ENCODE measurements around the gene MYO5B. TPM values are rescaled to one million over a fixed set of nuclear protein-coding genes. Genes with fewer than 3 reads are reported as not detected.

The MYO5B gene
- total RNA-seq, 1 donor from 2014 or later = 6.7 TPM

- no peak overlapping the region for H3K4me3 Mint-ChIP-seq
- no peaks in the 10 kb centered on the region for H3K36me3 ChIP-seq
- H3K27me3 ChIP-seq = no peaks in the 10 kb centered on the region
- peaks cover 27% of the 10 kb centered on the region for H3K4me1 ChIP-seq
- no peak overlapping the region for H3K4me3 ChIP-seq
- H3F3A ChIP-seq (ENCODE audit: low read depth) = no peaks in the 10 kb centered on the region
- no peak overlapping the region for H3K27ac ChIP-seq
- no peak overlapping the region for H2AFZ ChIP-seq (replicated peaks)
- no peaks in the 10 kb centered on the region for H4K20me1 ChIP-seq (ENCODE audit: low read depth)
- no peaks in the 10 kb centered on the region for H3K9me3 Mint-ChIP-seq
- DNase-seq (ENCODE audit: low spot score) = no peak
- H3K27me3 Mint-ChIP-seq (ENCODE audit: insufficient read depth, low read depth) = peaks cover 14% of the 10 kb centered on the region
- H3K79me2 ChIP-seq (ENCODE audit: low read depth) = no peaks in the 10 kb centered on the region
- H3K4me1 Mint-ChIP-seq = peaks cover 46% of the 10 kb centered on the region
- no peak overlapping the region for H3K9ac ChIP-seq
- H3K36me3 Mint-ChIP-seq = peaks cover 6% of the 10 kb centered on the region
- no peak overlapping the region for H3K4me2 ChIP-seq
- H3K9me3 ChIP-seq (ENCODE audit: low read depth) = no peaks in the 10 kb centered on the region
- H3K27ac Mint-ChIP-seq = no peak overlapping the region
- TF ChIP-seq CTCF (IDR thresholded peaks at IDR 0.05) (no peak), EZH2phosphoT487 (IDR thresholded peaks at IDR 0.05) (no peak)
Measured at GRCh38 chr18:49844903-49845302, 350.0 kb downstream of the MYO5B start.

DNA sequence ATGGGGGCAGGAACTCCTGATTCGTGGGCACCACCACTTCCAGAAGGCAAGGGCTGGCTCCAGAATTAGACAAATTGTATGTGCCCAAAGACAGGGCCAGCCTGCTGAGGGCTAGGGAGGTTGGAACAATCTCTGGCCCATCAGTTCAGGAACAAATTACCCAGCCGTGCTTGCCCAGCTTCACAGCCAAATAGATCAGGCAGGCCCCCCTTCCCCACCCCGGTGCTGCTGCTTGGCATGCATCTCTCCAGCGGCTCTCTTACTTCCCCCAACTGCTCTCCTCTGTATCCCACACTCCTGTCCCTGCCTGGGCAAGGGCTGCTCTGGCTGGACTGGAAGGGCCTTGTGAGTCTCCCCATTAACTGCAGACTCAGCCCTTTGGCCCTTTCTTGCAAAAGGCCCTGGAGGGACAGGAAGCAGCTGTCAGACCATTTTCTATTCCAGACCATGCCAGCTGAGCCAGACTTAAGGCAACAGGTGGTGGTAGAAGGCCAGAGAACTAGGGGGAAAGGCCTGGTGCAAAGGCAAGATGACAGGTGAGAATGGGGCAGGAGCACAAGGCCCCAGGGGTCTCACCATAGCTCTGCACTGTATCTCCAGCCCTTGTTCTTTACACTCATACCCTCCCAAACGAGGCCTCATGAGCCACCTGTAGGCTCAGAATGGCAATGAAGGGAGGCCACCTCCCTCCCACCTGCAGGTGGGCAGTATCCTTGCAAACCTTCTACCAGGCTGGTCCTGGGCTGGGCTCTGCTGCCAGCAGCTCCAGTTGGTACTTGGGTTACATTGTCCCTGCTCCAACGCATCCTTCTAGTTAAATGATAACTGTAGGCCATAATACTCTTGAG lies 350.9 kb downstream of the MYO5B start:
- Histone ChIP-seq H3K4me1 (peaks cover 22% of the 10 kb centered on the region), H2AFZ (replicated peaks) (no peak overlapping the region), H3K4me3 (no peak overlapping the region), H3K27me3 (no peaks in the 10 kb centered on the region), H3K27ac (no peak overlapping the region), H3K9me3 (ENCODE audit: low read depth) (no peaks in the 10 kb centered on the region), H3K79me2 (ENCODE audit: low read depth) (no peaks in the 10 kb centered on the region), H3F3A (ENCODE audit: low read depth) (no peaks in the 10 kb centered on the region), H3K9ac (no peak overlapping the region), H3K36me3 (no peaks in the 10 kb centered on the region), H3K4me2 (no peak overlapping the region), H4K20me1 (ENCODE audit: low read depth) (no peaks in the 10 kb centered on the region)
- Mint-ChIP-seq H3K27me3 (ENCODE audit: insufficient read depth, low read depth) (peaks cover 14% of the 10 kb centered on the region), H3K9me3 (no peaks in the 10 kb centered on the region), H3K4me3 (no peak overlapping the region), H3K36me3 (peaks cover 6% of the 10 kb centered on the region), H3K27ac (no peak overlapping the region), H3K4me1 (peaks cover 38% of the 10 kb centered on the region)
- TF ChIP-seq CTCF (IDR thresholded peaks at IDR 0.05) = no peak
- no peak for TF ChIP-seq EZH2 (IDR thresholded peaks at IDR 0.05)
- no peak for TF ChIP-seq EZH2phosphoT487 (IDR thresholded peaks at IDR 0.05)
- DNase-seq (ENCODE audit: low spot score) = no peak

DNA sequence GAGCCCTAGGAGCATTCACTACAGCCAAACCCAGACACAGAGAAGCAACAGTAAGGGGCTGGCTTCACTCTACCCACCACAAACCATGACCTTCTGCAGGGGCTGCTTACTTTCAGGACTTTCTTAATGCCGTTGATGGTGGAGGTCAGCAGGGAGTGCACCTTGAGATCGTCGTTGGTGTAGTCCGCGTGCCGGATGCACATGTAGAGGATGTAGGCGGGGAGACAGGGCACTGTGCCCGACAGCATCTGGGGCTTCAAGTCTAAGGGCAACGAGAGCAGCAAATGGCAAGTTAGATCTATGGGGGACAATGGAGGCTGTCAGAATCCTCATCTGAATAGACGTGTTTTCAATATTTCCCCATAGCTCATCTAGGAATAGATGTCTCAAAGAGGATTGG lies 351.8 kb downstream of the MYO5B start:
- peaks cover 11% of the 10 kb centered on the region for H3K27me3 Mint-ChIP-seq (ENCODE audit: insufficient read depth, low read depth)
- no peak overlapping the region for H3K9ac ChIP-seq
- H3K9me3 Mint-ChIP-seq = no peaks in the 10 kb centered on the region
- H3K36me3 Mint-ChIP-seq = peaks cover 4% of the 10 kb centered on the region
- no peaks in the 10 kb centered on the region for H3K79me2 ChIP-seq (ENCODE audit: low read depth)
- H3K27me3 ChIP-seq = no peaks in the 10 kb centered on the region
- H3K4me1 ChIP-seq = peaks cover 22% of the 10 kb centered on the region
- no peaks in the 10 kb centered on the region for H3K9me3 ChIP-seq (ENCODE audit: low read depth)
- H3F3A ChIP-seq (ENCODE audit: low read depth) = no peaks in the 10 kb centered on the region
- H3K4me2 ChIP-seq = no peak overlapping the region
- no peak for DNase-seq (ENCODE audit: low spot score)
- H3K4me3 Mint-ChIP-seq = no peak overlapping the region
- H3K4me1 Mint-ChIP-seq = peaks cover 34% of the 10 kb centered on the region
- H3K4me3 ChIP-seq = no peak overlapping the region
- no peak overlapping the region for H3K27ac ChIP-seq
- peak overlapping the region; percentile 57 for H3K27ac Mint-ChIP-seq
- H3K36me3 ChIP-seq = no peaks in the 10 kb centered on the region
- no peak for TF ChIP-seq EZH2phosphoT487 (IDR thresholded peaks at IDR 0.05)
- TF ChIP-seq EZH2 (IDR thresholded peaks at IDR 0.05) = no peak
- no peak for TF ChIP-seq CTCF (IDR thresholded peaks at IDR 0.05)
- no peaks in the 10 kb centered on the region for H4K20me1 ChIP-seq (ENCODE audit: low read depth)
- no peak overlapping the region for H2AFZ ChIP-seq (replicated peaks)
